Prostate gland (tissue), 2 donors: ENCODE data around the gene PRRC2C.

Experiments
- CTCF ChIP-seq, 4 experiments: fragments of 200-600 bp in 2 of 4; fragments of 450-650 bp in 2 of 4; sonication (generic) in 2 of 4; IDR thresholded peaks; 1 replicate in 3 of 4; 2 replicates in 1 of 4; pipeline ENCODE4 v1.5.1; 2016 to 2019; ENCODE audit warnings: antibody characterized with exemption in 4 of 4, mild to moderate bottlenecking in 2 of 4, moderate library complexity in 2 of 4
- POLR2A ChIP-seq: fragments of 450-650 bp; IDR thresholded peaks from one replicate; pipeline ENCODE4 v1.6.1; 2016; ENCODE audit warnings: antibody characterized with exemption, mild to moderate bottlenecking

- TF ChIP-seq POLR2A (no peak), CTCF (IDR thresholded peaks at IDR 0.05) (no peak)
Observed at GRCh38 chr1:171641076-171641864, 155.9 kb downstream of the PRRC2C start.
